GM23248 (cell line): ENCODE data around the gene CHADL.

Experiments used
- EZH2 ChIP-seq: fragments of 200-600 bp; sonication (generic); IDR thresholded peaks from 2 replicates; pipeline ENCODE4 v1.6.1; 2018; ENCODE audit warnings: antibody characterized with exemption, mild to moderate bottlenecking; ENCODE audit not compliant: insufficient read depth, poor library complexity, severe bottlenecking
- EZH2phosphoT487 ChIP-seq: fragments of 200-600 bp; sonication (generic); IDR thresholded peaks from 2 replicates; pipeline ENCODE4 v1.6.1; 2018; ENCODE audit warnings: antibody characterized with exemption, moderate library complexity, mild to moderate bottlenecking, low read depth; ENCODE audit not compliant: insufficient read depth

- TF ChIP-seq EZH2, result no peak
- no peak for TF ChIP-seq EZH2phosphoT487
Measured at GRCh38 chr22:41197038-41197972, 43.4 kb downstream of the CHADL start.
